Endometrial microvascular endothelial cells (primary cell): ENCODE data around the gene ROPN1B. TPM values are rescaled to one million over a fixed set of nuclear protein-coding genes. Genes with fewer than 3 reads are reported as not detected.
"Not testable (repeated sequence)": the region's sequence is repeated elsewhere in the genome, so short reads cannot be mapped to it uniquely, and the experiment has no call there.

Source experiments
- in situ Hi-C: cut with HindIII; loops from 2 replicates; pipeline ENCODE4 v1.10.0; 2017; ENCODE audit warnings: low sequenced_read_pairs, low pct_unique_long_range_greater_than_20kb; ENCODE audit errors: inconsistent ontology term
- total RNA-seq: library from RNA; depleted of rRNA; stranded (reverse); fragments of >200 nt; gene quantifications from one replicate; pipeline ENCODE4 v1.2.3, GENCODE V29; 2015; ENCODE audit errors: inconsistent ontology term

Gene ROPN1B
- total RNA-seq, 1 donor from 2014 or later: not detected

DNA sequence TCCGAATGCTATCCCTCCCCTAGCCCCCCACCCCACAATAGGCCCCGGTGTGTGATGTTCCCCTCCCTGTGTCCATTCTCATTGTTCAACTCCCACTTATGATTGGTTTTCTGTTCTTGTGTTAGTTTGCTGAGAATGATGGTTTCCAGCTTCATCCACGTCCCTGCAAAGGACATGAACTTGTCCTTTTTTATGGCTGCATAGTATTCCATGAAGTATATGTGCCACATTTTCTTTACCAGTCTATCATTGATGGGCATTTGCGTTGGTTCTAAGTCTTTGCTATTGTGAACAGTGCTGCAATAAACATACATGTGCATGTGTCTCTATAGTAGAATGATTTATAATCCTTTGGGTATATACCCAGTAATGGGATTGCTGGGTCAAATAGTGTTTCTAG lies 12.0 kb upstream of the ROPN1B start:
- in situ Hi-C loops: not testable (repeated sequence)

DNA sequence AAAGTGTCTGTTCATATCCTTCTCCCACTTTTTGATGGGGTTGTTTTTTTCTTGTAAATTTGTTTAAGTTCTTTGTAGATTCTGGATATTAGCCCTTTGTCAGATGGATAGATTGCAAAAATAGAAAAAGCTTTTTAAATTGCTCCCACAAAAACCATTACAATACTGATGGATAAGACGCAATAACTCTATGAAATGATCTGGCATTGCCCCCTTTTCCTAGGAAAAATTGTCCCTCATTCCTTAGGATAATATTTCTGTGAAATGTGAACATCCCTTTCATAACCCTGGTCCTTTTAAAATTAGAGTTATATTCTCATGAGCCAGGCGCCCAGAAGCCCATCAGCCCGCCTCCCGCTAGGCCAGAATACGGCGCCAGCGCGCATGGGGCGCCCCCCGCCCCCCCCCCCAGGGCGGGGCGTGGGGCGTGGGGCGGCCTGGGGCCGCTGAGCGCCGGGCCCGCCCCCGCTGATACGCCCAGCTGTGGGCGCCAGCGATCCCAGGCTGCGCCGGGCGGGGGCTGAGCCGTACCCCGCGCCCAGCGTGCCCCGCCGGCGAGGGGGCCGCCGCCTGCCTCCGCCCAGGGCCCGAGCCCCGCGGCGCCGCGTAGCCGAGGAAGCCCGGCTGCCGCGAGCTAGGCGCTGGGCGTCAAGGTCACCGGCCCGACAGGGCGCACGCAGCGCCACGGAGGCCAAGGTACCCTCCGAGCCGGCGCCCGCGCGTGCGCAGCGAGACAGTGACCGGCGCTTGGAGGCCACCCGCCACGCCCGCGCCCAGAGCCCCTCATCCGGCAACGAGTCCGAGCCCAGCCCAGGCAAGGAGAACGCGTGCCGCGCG lies 11.1 kb upstream of the ROPN1B start:
- in situ Hi-C loops: no loop called here

GRCh38 chr3:125958511-125959316 lies 10.3 kb upstream of the ROPN1B start:
- in situ Hi-C loops: no loop called here

DNA sequence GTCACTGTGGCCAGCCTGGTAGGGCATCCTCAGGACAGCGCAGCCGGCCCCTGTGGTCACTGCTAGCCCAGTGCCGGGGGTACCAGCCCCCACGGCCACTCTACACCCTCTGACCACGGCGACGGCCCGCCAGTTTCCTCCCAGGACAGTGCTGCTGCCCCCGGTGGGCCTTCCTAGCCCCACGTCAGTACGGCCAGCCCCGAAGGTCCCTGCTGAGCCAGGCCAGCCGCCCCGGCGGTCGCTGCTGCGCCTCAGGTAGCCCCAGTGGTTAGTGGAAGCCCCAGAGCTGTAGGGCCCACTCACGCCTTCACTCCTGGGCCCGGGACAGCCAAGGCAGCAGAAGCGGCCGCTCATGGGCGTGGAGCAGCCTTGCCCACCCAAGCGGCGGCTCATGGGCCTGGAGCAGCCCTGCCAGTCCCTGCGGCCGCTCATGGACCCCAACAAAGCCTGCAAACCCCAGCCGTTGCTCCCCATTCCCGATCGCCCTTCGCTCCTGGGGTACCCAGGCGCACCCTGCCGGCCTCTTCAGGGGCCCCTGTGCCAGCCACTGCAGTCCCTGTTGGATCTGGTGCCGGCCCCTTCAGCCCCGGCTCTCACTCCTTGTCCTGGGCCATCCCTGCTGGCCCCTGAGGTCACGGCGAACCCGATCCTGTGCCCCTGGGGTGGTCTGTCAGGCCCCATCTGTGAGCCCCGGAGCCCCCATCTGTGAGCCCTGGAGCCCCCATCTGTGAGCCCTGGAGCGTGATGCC lies 9.5 kb upstream of the ROPN1B start:
- in situ Hi-C loops: no loop called here

DNA sequence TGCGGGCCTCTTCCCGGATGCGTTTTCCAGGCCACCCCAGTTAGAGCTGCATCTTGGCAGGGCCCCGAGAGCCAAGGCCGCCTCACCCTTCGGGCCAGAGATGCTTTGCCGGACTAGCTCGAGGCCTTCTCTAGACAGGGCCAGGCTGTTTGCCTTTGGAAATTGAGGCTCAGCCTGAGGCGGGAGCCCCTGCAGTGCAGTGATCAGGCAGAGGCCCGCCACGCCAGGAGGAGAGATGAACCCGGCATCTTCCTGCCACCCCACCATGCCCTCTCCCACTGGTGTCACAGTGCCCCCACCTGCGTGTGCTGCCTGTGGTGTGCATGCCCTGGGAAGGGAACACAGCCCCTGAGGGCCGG lies 8.9 kb upstream of the ROPN1B start:
- in situ Hi-C loops: no loop called here

- in situ Hi-C loops: no loop called here
Measured at GRCh38 chr3:125960456-125961288, 8.3 kb upstream of the ROPN1B start.

- in situ Hi-C loops: no loop called here
Measured at GRCh38 chr3:125961289-125961589, 7.7 kb upstream of the ROPN1B start.

DNA sequence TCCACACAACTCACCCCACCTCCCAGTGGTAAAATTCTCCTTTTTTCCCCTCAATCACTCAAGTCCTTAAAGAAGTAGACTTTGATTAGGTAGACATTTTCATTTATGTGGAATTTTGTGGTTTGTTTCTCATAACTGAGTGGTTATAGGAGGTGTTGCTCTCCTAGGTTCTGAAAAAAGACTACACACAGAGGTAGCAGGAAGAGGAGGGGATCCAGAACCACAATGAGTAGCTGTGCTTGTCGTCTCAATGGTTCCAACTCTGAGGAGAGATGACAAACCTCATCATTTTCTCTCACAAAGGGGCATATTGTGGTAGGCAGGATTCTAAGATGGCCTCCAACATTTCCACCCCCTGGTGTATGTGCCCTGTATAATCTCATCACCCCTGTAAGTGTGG lies 5.1 kb upstream of the ROPN1B start:
- in situ Hi-C loops: not testable (repeated sequence)

DNA sequence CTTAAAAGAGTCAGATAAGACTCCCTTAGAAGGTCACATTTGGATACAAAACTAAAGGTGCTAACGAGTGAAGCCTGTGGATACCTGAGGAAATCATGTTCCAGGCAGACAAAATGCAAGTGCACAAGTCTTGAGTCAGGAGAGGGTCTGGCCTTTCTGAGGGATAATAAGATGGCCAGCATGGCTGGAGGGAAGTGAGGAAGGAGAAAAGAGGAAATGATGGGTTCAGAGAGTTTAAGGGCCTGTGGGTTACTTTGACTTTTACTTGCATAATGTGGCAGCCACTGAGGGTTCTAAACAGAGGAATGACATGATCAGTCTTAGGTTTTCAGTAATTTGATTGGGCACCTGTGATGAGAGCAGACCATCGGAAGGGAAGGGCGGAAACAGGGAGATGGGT lies 3.5 kb upstream of the ROPN1B start:
- in situ Hi-C loops: no loop called here

GRCh38 chr3:125967156-125967555 lies 1.8 kb upstream of the ROPN1B start:
- in situ Hi-C loops: no loop called here

- in situ Hi-C loops: not testable (repeated sequence)
Measured at GRCh38 chr3:125968121-125968520, 857 bp upstream of the ROPN1B start.

DNA sequence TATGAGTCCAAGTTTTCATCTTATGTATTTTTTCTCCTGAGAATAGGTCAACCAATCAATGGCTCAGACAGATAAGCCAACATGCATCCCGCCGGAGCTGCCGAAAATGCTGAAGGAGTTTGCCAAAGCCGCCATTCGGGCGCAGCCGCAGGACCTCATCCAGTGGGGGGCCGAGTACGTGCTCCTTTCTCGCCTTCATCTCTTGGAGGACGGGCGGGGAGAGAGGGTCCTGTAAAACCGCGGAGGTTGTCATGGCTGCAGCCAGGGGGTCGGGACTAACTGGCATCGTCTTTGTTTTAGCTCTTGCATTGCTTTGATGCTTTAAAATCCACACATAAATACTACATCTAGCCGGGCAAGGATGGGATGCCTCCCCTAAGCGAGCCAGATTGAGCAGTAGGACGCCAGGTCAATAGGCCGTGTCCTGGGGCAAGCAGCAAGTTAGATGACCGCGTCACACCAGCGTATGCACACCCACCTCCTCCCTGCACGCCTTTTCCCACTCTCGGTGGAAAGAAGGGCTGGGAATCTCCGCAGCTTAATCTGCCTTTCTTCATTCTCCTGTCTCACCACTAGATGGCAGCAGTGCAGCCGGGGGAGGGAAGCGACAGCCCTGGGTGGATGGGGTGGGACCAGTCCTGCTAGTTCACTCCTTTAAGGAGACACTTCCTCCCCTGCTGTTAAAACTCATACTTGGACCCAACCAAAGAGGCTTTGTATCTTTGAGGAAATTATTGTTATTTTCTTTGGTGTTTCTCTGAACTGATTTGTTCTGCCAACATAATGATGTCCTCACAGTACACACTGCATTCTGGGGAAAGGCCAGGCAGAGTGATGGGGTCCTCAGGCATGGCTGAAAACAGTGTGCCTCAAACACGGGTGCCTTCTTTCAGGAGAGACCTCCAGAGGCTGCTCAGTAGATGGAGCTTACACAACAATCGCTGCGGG lies 3.3 kb downstream of the ROPN1B start:
- in situ Hi-C loops: not testable (repeated sequence)

DNA sequence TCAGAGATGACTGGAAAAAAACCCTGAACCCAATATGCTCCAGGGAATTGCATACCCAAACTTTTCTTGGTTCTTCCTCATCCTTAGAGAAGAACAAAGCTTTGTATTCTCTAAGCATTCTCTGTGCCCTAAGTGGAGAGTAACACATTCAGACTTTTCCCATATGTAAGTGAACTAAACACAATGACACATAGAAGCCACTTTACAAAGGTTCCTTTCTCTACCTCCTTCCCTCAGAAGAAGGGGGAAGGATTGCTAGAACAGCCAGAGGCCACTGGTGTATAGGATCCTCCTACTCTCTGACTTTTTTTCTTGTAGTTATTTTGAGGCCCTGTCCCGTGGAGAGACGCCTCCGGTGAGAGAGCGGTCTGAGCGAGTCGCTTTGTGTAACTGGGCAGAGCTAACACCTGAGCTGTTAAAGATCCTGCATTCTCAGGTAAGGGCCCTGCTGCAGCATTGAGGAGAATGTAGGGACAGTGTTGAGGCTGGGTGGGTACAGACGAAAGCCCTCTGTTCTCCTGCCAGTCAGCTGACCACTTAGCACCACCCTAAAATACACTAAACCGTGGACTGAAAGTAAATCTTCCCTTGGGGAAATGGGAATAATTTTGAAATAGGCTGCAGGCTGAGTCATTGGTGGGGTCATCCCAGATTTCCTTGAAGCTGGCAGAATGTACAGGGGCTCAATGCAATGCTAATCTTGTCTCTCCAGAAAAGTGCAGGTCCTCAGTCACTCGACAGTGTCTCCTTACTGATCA lies 6.4 kb downstream of the ROPN1B start:
- in situ Hi-C loops: not testable (repeated sequence)

DNA sequence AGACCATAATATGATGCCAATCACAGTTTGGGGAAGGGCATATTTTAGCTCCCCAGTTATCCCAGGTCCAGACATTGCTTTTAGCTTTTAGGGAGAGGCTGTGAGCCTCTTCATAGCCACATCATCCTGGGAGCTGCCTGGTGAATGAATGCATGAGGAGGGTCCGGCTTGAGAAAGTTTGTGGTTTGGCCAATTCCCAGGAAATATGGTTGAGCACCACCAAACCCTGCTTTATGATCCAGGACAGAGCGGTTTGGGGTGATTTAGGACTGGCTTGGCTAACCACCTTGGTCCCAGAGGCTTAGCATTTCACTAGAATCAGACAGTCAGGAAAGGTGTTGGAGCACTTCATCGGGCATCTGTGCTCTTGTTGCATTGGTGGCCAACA lies 7.0 kb downstream of the ROPN1B start:
- in situ Hi-C loops: not testable (repeated sequence)

DNA sequence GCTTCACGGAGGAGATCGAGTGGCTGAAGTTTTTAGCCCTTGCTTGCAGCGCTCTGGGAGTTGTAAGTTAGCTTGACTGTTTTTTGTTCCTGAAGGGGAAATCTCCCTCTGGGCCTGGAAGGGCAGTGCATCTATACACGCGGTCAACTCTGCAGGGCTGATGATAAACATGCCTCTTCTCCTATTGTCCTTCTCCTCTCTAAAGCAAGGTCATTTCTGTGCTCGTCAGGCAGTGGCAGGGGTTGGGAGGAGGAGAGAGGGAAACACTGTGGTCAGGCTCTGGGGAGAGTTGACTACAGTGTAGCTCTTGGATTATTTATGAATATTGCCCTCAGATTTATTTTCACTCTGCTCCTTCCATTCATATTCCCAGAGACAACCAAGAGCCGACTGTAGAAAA lies 8.1 kb downstream of the ROPN1B start:
- in situ Hi-C loops: not testable (repeated sequence)

GRCh38 chr3:125984951-125985350 lies 16.0 kb downstream of the ROPN1B start:
- in situ Hi-C loops: not testable (repeated sequence)

- in situ Hi-C loops: no loop called here
Measured at GRCh38 chr3:125990253-125990970, 21.4 kb downstream of the ROPN1B start.
